GM18526 (cell line): ENCODE results near the gene TTC36.

ENCODE experiments used
- POLR2A ChIP-seq: IDR thresholded peaks from 3 replicates; pipeline ENCODE4 v1.6.1; 2011; ENCODE audit not compliant: insufficient read length; ENCODE audit errors: extremely low read depth

The TTC36 gene

DNA sequence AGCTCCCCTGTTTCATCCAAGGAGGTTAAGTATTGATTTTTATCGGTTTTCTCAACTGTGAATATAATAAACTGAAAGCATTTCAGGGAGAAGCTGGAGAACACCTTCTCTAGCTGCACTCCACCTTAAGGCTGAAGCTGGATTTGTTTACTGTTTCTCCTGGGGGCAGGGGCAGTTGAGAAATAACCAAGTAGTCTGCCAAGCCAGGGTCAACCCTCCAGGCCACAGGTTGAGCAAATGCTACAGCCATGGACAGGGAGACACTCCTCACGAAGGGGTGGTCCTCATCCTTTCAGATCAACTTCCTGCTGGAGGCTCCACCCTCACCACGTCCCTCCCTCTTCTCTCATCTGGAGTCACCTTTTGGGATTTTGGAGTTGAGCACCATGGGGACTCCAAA, at the start of gene TTC36:
Gene TTC36 (plus strand): TSS at position 366 of the 400 bp plus-strand sequence. CDS start 21 bp downstream, at position 387.
- TF ChIP-seq POLR2A: no peak

DNA sequence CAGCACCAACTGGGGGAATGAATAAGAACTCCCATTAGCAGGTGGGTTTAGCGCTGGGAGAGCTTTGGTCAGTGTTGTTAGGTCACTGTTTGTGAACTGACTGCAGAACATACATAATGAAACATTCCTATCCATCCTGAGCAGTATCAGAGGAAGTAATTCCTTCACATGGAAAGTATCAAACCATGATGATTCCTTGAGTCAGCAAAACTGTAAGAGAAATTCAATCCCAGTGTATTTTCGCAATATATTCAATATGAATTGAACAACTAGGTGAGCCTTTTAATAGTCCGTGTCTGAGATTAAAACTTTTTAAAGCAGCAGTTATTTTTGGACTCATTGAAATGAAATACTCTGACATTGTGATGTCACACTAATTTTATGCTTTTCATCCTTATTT, 42.9 kb upstream of the TTC36 start:
- no peak for TF ChIP-seq POLR2A

DNA sequence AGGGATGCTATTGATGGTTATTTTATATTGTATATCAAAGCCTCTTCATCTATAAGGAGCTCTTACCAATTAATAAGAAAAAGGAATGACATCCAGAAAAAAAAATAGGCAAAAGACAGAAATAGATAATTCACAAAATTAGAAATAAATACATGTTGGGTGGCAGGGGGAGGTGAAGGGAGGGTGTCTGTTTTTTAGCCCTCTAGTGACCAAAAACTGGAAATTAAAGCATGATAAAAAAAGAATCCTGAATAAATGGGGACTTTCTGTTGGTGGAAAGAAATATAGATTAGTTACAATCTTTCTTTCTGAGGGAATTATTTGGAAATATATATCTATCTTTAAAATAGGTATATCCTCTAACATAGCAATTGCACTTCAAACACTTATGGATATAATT, 42.0 kb upstream of the TTC36 start:
- TF ChIP-seq POLR2A: no peak

DNA sequence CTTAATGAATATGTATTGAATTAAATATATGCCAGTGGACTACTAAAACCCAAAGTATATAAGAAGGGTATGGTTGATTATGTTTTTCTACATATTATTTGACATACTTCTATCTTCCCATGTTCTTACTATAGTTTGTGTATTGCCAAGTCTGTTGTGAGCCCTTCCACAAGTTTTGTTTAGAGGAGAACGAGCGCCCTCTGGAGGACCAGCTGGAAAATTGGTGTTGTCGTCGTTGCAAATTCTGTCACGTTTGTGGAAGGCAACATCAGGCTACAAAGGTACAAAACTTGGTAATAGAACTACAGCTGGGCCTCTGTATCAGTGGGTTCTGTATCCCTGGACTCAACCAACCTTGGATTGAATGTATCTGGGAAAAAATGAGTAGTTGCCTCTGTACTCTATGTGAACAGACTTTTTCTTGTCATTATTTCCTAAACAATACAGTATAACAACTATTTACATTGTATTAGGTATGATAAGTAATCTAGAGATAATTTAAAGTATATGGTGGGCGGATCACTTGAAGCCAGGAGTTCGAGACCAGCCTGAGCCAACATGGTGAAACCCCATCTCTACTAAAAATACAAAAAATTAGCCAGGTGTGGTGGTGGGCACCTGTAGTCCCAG, 38.7 kb upstream of the TTC36 start:
- no peak for TF ChIP-seq POLR2A

DNA sequence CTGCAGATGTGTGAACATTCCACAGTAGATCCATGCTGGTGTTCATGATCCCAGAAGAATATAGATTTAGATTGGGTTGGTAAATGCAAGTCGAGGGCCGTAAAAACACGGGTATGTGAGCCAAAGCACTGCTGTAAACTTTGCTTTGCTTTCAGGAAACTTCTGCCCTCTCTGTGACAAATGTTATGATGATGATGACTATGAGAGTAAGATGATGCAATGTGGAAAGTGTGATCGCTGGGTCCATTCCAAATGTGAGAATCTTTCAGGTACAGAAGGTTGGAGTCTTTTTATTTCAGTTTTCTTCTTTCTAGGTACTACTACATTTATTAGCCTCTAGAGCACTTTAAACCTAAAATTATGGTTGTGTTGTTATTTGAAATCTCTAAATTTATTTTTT, 36.2 kb upstream of the TTC36 start:
- no peak for TF ChIP-seq POLR2A

- no peak for TF ChIP-seq POLR2A
Measured at GRCh38 chr11:118497831-118498230, 29.4 kb upstream of the TTC36 start.

GRCh38 chr11:118503216-118503615, 24.1 kb upstream of the TTC36 start:
- no peak for TF ChIP-seq POLR2A

GRCh38 chr11:118511601-118512000, 15.7 kb upstream of the TTC36 start:
- TF ChIP-seq POLR2A: no peak

DNA sequence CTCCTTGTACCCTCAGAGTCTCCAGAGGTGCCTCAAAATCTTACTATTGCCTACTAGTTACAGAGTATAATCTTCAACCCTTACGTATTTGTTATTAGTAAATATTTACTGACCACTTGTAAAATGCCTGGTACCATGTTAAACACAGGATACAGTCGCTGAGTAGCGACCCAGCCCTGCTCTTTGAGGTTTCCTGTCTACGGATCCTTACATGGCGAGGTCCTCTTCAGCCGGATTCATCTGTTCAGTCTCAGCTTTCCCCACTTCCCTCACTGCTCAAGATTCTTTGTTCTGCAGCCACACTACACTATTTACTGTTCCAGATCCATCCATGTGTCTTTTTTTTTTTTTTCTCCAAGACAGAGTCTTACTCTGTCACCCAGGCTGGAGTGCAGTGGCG, 13.2 kb upstream of the TTC36 start:
- no peak for TF ChIP-seq POLR2A

- TF ChIP-seq POLR2A: no peak
Measured at GRCh38 chr11:118519549-118519948, 7.7 kb upstream of the TTC36 start.

- no peak for TF ChIP-seq POLR2A
Measured at GRCh38 chr11:118521892-118522311, 5.4 kb upstream of the TTC36 start.

GRCh38 chr11:118522571-118523072, 4.7 kb upstream of the TTC36 start:
- TF ChIP-seq POLR2A: no peak

DNA sequence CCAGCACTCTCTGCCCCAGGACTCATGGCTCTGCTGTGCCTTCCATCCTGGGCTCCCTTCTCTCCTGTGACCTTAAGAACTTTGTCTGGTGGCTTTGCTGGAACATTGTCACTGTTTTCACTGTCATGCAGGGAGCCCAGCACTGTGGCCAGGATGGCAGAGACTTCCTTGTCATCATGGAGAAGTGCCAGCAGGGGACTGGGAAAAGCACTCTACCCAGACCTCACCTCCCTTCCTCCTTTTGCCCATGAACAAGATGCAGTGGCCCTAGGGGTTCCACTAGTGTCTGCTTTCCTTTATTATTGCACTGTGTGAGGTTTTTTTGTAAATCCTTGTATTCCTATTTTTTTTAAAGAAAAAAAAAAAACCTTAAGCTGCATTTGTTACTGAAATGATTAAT, 2.9 kb upstream of the TTC36 start:
- no peak for TF ChIP-seq POLR2A

DNA sequence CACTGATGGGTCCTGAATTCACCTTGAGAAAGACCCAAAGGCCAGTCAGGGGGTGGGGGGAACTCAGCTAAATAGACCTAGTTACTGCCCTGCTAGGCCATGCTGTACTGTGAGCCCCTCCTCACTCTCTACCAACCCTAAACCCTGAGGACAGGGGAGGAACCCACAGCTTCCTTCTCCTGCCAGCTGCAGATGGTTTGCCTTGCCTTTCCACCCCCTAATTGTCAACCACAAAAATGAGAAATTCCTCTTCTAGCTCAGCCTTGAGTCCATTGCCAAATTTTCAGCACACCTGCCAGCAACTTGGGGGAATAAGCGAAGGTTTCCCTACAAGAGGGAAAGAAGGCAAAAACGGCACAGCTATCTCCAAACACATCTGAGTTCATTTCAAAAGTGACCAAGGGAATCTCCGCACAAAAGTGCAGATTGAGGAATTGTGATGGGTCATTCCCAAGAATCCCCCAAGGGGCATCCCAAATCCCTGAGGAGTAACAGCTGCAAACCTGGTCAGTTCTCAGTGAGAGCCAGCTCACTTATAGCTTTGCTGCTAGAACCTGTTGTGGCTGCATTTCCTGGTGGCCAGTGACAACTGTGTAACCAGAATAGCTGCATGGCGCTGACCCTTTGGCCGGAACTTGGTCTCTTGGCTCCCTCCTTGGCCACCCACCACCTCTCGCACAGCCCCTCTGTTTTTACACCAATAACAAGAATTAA, 2.4 kb upstream of the TTC36 start:
- no peak for TF ChIP-seq POLR2A

- no peak for TF ChIP-seq POLR2A
Measured at GRCh38 chr11:118526688-118527087, 586 bp upstream of the TTC36 start.

GRCh38 chr11:118528511-118528910, 1.2 kb downstream of the TTC36 start:
- TF ChIP-seq POLR2A: no peak
